ENCODE results near the gene GALNTL6. TPM values are rescaled to one million over a fixed set of nuclear protein-coding genes. Genes with fewer than 3 reads are reported as not detected.

GALNTL6 gene
- total RNA-seq, 4 donors from 2014 or later, result 0.67 to 0.70 TPM; not detected in 2

- no peak overlapping the region for H3K27ac ChIP-seq
- H3K4me1 ChIP-seq, result no peaks in the 10 kb centered on the region
- no peaks in the 10 kb centered on the region for H3K9me3 ChIP-seq
- DNase-seq, result no peak
- TF ChIP-seq CTCF (IDR thresholded peaks at IDR 0.05) (no peak), POLR2A (IDR thresholded peaks at IDR 0.05) (no peak)
- H3K4me3 ChIP-seq, result no peak overlapping the region
- H3K27me3 ChIP-seq, result no peaks in the 10 kb centered on the region
- H3K36me3 ChIP-seq, result no peaks in the 10 kb centered on the region
These were observed 127.5 kb downstream of the GALNTL6 start for GRCh38 chr4:171940656-171941055.

- no peaks in the 10 kb centered on the region for H3K9me3 ChIP-seq
- H3K27me3 ChIP-seq, result no peaks in the 10 kb centered on the region
- no peak overlapping the region for H3K27ac ChIP-seq
- H3K36me3 ChIP-seq, result no peaks in the 10 kb centered on the region
- DNase-seq, result no peak
- H3K4me1 ChIP-seq, result no peaks in the 10 kb centered on the region
- H3K4me3 ChIP-seq, result no peak overlapping the region
- TF ChIP-seq POLR2A (IDR thresholded peaks at IDR 0.05) (no peak), CTCF (IDR thresholded peaks at IDR 0.05) (no peak)
These were observed 134.2 kb downstream of the GALNTL6 start for GRCh38 chr4:171947400-171947799.

- DNase-seq, result no peak
- no peaks in the 10 kb centered on the region for H3K9me3 ChIP-seq
- H3K36me3 ChIP-seq, result no peaks in the 10 kb centered on the region
- TF ChIP-seq CTCF (IDR thresholded peaks at IDR 0.05) (no peak), POLR2A (IDR thresholded peaks at IDR 0.05) (no peak)
- no peak overlapping the region for H3K27ac ChIP-seq
- no peaks in the 10 kb centered on the region for H3K27me3 ChIP-seq
- no peak overlapping the region for H3K4me3 ChIP-seq
- H3K4me1 ChIP-seq, result no peaks in the 10 kb centered on the region
These were observed 134.8 kb downstream of the GALNTL6 start for GRCh38 chr4:171948038-171948437.

GRCh38 chr4:171954650-171955049, 141.4 kb downstream of the GALNTL6 start:
- H3K4me1 ChIP-seq, result no peaks in the 10 kb centered on the region
- no peak overlapping the region for H3K27ac ChIP-seq
- no peaks in the 10 kb centered on the region for H3K9me3 ChIP-seq
- no peaks in the 10 kb centered on the region for H3K36me3 ChIP-seq
- no peaks in the 10 kb centered on the region for H3K27me3 ChIP-seq
- DNase-seq, result no peak
- no peak overlapping the region for H3K4me3 ChIP-seq
- TF ChIP-seq POLR2A (IDR thresholded peaks at IDR 0.05) (no peak), CTCF (IDR thresholded peaks at IDR 0.05) (no peak)

GRCh38 chr4:171956678-171957077, 143.5 kb downstream of the GALNTL6 start:
- TF ChIP-seq POLR2A (IDR thresholded peaks at IDR 0.05), result no peak
- TF ChIP-seq CTCF (IDR thresholded peaks at IDR 0.05), result no peak
- H3K36me3 ChIP-seq, result no peaks in the 10 kb centered on the region
- H3K27me3 ChIP-seq, result no peaks in the 10 kb centered on the region

GRCh38 chr4:171962110-171962509, 148.9 kb downstream of the GALNTL6 start:
- H3K4me3 ChIP-seq, result no peak overlapping the region
- no peaks in the 10 kb centered on the region for H3K9me3 ChIP-seq
- TF ChIP-seq CTCF (IDR thresholded peaks at IDR 0.05) (no peak), POLR2A (IDR thresholded peaks at IDR 0.05) (no peak)
- no peaks in the 10 kb centered on the region for H3K27me3 ChIP-seq
- DNase-seq, result no peak
- no peaks in the 10 kb centered on the region for H3K36me3 ChIP-seq
- no peak overlapping the region for H3K27ac ChIP-seq
- H3K4me1 ChIP-seq, result no peaks in the 10 kb centered on the region

More at GRCh38 chr4:171956678-171957077, 143.5 kb downstream of the GALNTL6 start:
- no peak overlapping the region for H3K27ac ChIP-seq
- no peaks in the 10 kb centered on the region for H3K9me3 ChIP-seq
- H3K4me1 ChIP-seq, result no peaks in the 10 kb centered on the region
- H3K4me3 ChIP-seq, result no peak overlapping the region
- DNase-seq, result no peak

Data from Peyer's patch (tissue), 4 donors.